Brain microvascular endothelial cell (primary cell): ENCODE results near the gene TACR1.

Experiments used
- DNase-seq: peaks from one replicate; pipeline ENCODE4 v3.0.0-alpha.2; 2020
- H3K27ac ChIP-seq: fragments of 250-450 bp; sonication (Bioruptor Pico); 2 replicates; pipeline ENCODE4 v1.5.1; 2020; ENCODE audit warnings: mild to moderate bottlenecking, moderate library complexity
- H3K27me3 ChIP-seq: fragments of 250-450 bp; sonication (Bioruptor Pico); replicated peaks from 2 replicates; pipeline ENCODE4 v1.5.1; 2020; ENCODE audit warnings: mild to moderate bottlenecking
- H3K36me3 ChIP-seq: fragments of 250-450 bp; sonication (Bioruptor Pico); replicated peaks from 2 replicates; pipeline ENCODE4 v1.5.1; 2020; ENCODE audit warnings: mild to moderate bottlenecking
- H3K4me3 ChIP-seq: 2 replicates; pipeline ENCODE4 v1.5.1; 2011; ENCODE audit warnings: low read depth, mild to moderate bottlenecking, control low read depth, low read length, moderate library complexity
- in situ Hi-C: cut with HindIII; loops from 2 replicates; pipeline ENCODE4 v1.10.0; 2017; ENCODE audit warnings: low sequenced_read_pairs, low pct_ligation_motif_present
- TF ChIP-seq, protein P1 (sequence below): IDR thresholded peaks from 2 replicates; pipeline ENCODE4 v1.5.1; 2011; ENCODE audit warnings: low read depth, mild to moderate bottlenecking, moderate library complexity, low read length, control low read depth, inconsistent platforms; ENCODE audit errors: missing control alignments

Gene TACR1

DNA sequence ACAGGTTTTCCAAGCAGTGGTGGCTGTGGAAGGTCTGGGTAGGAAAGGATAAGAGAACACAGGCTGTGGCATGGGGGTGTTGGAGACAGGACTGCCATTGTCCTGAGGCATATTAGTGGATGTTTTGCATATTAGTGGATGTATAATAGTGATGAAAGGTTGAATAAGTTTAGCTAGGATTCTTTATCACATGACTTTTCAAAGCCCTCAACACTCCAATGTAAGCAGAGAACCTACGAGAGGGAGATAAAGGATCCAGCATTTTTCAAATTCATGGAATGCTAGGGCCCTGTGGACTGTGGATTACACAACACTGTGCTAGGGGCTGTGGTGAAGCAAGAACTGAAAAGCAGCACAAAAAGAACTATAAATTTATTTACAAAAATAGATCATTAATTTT, 177.6 kb downstream of the TACR1 start:
- no peaks in the 10 kb centered on the region for H3K36me3 ChIP-seq
- no peaks in the 10 kb centered on the region for H3K27me3 ChIP-seq
- H3K27ac ChIP-seq: no peak overlapping the region
- TF ChIP-seq, protein P1, sequence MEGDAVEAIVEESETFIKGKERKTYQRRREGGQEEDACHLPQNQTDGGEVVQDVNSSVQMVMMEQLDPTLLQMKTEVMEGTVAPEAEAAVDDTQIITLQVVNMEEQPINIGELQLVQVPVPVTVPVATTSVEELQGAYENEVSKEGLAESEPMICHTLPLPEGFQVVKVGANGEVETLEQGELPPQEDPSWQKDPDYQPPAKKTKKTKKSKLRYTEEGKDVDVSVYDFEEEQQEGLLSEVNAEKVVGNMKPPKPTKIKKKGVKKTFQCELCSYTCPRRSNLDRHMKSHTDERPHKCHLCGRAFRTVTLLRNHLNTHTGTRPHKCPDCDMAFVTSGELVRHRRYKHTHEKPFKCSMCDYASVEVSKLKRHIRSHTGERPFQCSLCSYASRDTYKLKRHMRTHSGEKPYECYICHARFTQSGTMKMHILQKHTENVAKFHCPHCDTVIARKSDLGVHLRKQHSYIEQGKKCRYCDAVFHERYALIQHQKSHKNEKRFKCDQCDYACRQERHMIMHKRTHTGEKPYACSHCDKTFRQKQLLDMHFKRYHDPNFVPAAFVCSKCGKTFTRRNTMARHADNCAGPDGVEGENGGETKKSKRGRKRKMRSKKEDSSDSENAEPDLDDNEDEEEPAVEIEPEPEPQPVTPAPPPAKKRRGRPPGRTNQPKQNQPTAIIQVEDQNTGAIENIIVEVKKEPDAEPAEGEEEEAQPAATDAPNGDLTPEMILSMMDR: no peak
- in situ Hi-C loops: no loop called here
- H3K4me3 ChIP-seq: no peak overlapping the region
- DNase-seq: peak; percentile 40

DNA sequence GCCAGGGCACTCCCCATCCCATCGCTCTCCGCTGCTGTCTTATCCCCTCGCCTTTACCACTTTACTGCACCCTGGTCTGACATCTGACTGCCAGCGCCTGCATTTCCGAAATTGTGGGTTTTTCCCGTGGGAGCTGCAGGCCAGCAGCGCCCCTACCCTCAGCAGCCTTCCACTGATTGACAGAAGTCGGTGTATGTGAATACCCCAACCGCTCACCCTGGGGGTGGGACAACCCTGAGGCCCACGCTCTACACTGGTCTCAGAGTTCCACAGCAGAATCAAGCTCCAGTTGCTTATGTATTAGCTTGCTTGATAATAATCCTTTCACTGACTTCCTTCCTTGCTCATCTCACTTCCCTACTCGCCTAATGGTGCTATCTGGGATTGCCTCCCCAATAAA, 178.8 kb downstream of the TACR1 start:
- Histone ChIP-seq H3K27ac (no peak overlapping the region), H3K36me3 (no peaks in the 10 kb centered on the region), H3K27me3 (no peaks in the 10 kb centered on the region), H3K4me3 (no peak overlapping the region)
- TF ChIP-seq, protein P1: no peak
- DNase-seq: no peak
- in situ Hi-C loops: no loop called here

DNA sequence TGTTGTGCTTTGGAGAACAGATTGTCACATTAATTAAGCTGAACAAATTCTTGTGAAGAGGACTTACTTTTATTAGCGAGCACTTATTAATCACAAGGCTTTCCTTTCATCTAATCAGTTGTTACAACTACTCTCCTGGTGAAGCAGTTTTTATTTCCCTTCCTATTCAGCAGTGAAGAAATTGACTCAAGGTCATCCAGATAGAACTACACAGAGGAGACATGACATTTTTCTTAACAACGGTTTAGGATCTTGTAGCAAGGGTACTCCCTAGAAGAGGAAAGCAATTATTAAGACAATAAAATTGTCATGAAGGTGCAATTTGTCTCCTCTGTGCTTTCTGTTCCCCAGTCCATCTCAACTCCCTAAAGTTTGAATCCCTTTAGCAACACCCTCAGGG, 179.5 kb downstream of the TACR1 start:
- TF ChIP-seq, protein P1: no peak
- Histone ChIP-seq H3K36me3 (no peaks in the 10 kb centered on the region), H3K27me3 (no peaks in the 10 kb centered on the region), H3K4me3 (no peak overlapping the region), H3K27ac (no peak overlapping the region)
- no peak for DNase-seq
- in situ Hi-C loops: no loop called here

DNA sequence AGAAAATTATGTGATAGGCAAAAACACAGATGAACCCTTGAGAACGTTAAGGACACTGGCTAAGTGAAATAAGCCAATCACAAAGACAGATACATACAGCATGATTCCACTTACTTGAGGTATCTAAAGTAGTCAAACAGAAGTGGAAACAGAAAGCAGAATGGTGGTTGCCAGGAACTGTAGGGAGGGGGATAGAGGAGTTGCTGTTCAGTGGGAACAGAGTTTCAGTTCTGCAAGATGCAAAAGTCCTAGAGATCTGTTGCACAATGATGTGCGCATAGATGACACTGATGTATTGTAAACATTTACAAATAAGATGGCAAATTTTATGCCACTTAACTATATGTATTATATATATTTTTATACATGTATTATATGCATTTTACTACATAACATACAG, 181.2 kb downstream of the TACR1 start:
- in situ Hi-C loops: no loop called here
- no peak overlapping the region for H3K4me3 ChIP-seq
- H3K27me3 ChIP-seq: no peaks in the 10 kb centered on the region
- TF ChIP-seq, protein P1: no peak
- H3K36me3 ChIP-seq: no peaks in the 10 kb centered on the region
- DNase-seq: no peak
- H3K27ac ChIP-seq: no peak overlapping the region

DNA sequence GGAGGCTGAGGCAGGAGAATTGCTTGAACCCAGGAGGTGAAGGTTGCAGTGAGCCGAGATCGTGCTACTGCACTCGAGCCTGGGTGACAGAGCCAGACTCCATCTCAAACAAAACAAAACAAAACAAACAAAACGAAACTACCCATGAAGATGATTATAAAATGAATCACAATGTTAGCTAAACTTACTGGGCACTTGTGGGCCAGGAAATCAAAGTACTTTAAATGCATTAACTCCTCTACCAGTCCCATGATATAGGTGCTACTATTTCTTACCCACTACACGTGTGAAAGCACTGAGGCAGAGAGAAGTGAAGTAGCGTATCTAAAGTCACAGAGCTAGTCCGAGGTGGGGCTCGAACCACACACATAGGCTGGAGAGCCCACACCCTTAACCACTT, 187.2 kb downstream of the TACR1 start:
- no peak for DNase-seq
- H3K27me3 ChIP-seq: no peaks in the 10 kb centered on the region
- no peaks in the 10 kb centered on the region for H3K36me3 ChIP-seq
- in situ Hi-C loops: no loop called here
- TF ChIP-seq, protein P1: no peak
- no peak overlapping the region for H3K4me3 ChIP-seq
- no peak overlapping the region for H3K27ac ChIP-seq

DNA sequence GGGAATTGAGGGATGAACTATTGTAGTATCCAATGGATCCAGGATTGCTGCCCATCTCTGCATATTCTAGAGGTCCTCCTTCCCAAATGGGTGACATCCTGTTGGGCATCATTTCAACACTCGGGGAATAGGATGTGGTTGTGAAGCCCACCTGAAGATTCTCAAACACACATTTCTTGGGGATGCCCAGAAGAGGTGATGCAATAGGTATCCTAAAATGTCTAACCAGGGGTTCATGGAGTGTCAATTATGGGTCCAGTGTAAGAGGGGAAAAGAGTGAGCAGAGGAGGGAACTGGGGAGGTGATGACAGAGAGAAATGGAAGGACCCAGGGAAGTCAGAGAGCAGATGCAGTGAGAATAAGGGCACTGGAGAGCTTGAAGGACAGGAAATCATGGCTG, 188.7 kb downstream of the TACR1 start:
- TF ChIP-seq, protein P1: no peak
- H3K27ac ChIP-seq: no peak overlapping the region
- in situ Hi-C loops: no loop called here

More for the DNA sequence above, 188.7 kb downstream of the TACR1 start:
- H3K4me3 ChIP-seq: no peak overlapping the region
- no peaks in the 10 kb centered on the region for H3K27me3 ChIP-seq
- no peaks in the 10 kb centered on the region for H3K36me3 ChIP-seq
- DNase-seq: no peak
